Tibial nerve (tissue), 4 donors: Measurements from ENCODE around the gene SMARCA2. TPM values are rescaled to one million over a fixed set of nuclear protein-coding genes. Genes with fewer than 3 reads are reported as not detected.
A peak's percentile ranks its signal among the peaks of the same experiment; 100 is the strongest.

ENCODE experiments used
- DNase-seq, 2 donors: peaks; one replicate each; pipeline ENCODE4 v3.0.0-alpha.2; 2019; ENCODE audit warnings: low spot score in 2 of 2
- H3K27ac ChIP-seq, 4 donors: fragments of 200-600 bp; sonication (generic) in 3 of 4; one replicate each; pipeline ENCODE4 v1.5.1; 2017 to 2019; ENCODE audit warnings: mild to moderate bottlenecking in 1 of 4
- H3K27me3 ChIP-seq, 2 donors: fragments of 200-600 bp; sonication (generic) in 1 of 2; one replicate each; pipeline versions ENCODE4 v1.5.1 to v1.6.0; 2017 to 2019
- H3K36me3 ChIP-seq, 3 donors: fragments of 200-600 bp; sonication (generic); one replicate each; pipeline ENCODE4 v1.5.1; 2018 to 2019
- H3K4me1 ChIP-seq, 4 donors: fragments of 200-600 bp; sonication (generic) in 3 of 4; one replicate each; pipeline ENCODE4 v1.5.1; 2017 to 2019
- H3K4me3 ChIP-seq, 4 donors: fragments of 200-600 bp; sonication (generic) in 3 of 4; one replicate each; pipeline ENCODE4 v1.5.1; 2017 to 2019; ENCODE audit warnings: mild to moderate bottlenecking in 1 of 4, moderate library complexity in 1 of 4
- H3K9me3 ChIP-seq, 4 donors: fragments of 200-600 bp; sonication (generic) in 3 of 4; one replicate each; pipeline ENCODE4 v1.5.1; 2017 to 2019
- CTCF ChIP-seq, 5 experiments: fragments of 200-600 bp in 3 of 5; fragments of 450-650 bp in 2 of 5; sonication (generic) in 3 of 5; IDR thresholded peaks; one replicate each; pipeline ENCODE4 v1.5.1; 2016 to 2019; ENCODE audit warnings: antibody characterized with exemption in 5 of 5, mild to moderate bottlenecking in 3 of 5, moderate library complexity in 2 of 5
- EP300 ChIP-seq, 2 donors: sonication (generic); formaldehyde crosslinking; IDR thresholded peaks; one replicate each; pipeline ENCODE4 v1.6.1; 2017; ENCODE audit warnings: antibody characterized with exemption in 2 of 2, mild to moderate bottlenecking in 1 of 2
- POLR2A ChIP-seq, 2 donors: fragments of 450-650 bp; IDR thresholded peaks; one replicate each; pipeline ENCODE4 v1.6.1; 2017; ENCODE audit warnings: antibody characterized with exemption in 2 of 2, mild to moderate bottlenecking in 2 of 2, moderate library complexity in 2 of 2
- WGBS, 2 donors: methylation state at CpG; one replicate each; pipeline ENCODE4 v1.1.5; 2018; 5-methylcytosine and 5-hydroxymethylcytosine counted together
- total RNA-seq, 4 donors: library from RNA; depleted of rRNA; stranded (reverse); fragments of >200 nt; gene quantifications; one replicate each; pipeline ENCODE4 v1.1.0, GENCODE V29; 2016

The SMARCA2 gene
- total RNA-seq, 4 donors from 2014 or later = 75.9 to 140 (median 119) TPM

- WGBS, 2 donors = 89 to 97% methylated on average over 5 of the region's 5 CpGs
- TF ChIP-seq CTCF (IDR thresholded peaks at IDR 0.05) (no peak), EP300 (IDR thresholded peaks at IDR 0.05) (no peak), POLR2A (IDR thresholded peaks at IDR 0.05) (no peak)
Measured at GRCh38 chr9:2047916-2048315, 32.8 kb downstream of the SMARCA2 start.

DNA sequence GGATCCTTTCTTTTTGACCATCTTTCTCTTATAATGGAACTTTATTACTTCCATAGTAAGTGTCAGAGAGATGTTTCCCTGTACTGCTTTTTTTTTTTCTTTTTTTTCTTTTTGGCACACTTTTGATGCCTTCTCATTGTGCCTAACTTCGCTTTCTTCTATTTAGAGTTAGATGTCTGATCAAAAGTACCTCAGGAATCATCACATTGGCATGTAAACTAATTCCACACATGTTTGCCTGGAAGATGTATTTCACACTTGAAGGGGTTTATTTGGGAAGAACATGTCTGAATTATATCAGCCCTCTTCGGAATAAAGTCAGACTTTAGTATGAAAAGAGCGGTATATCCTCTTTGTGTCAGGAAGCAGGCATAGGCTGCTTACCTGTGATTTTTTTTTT, 35.1 kb downstream of the SMARCA2 start:
- Histone ChIP-seq H3K27ac (no peak overlapping the region), H3K4me3 (no peak overlapping the region)

More at GRCh38 chr9:2047916-2048315, 32.8 kb downstream of the SMARCA2 start:
- H3K4me3 ChIP-seq = no peak overlapping the region
- no peaks in the 10 kb centered on the region for H3K27me3 ChIP-seq
- peaks cover 0 to 19% (median 0%) of the 10 kb centered on the region in 3 donors for H3K36me3 ChIP-seq
- no peaks in the 10 kb centered on the region for H3K9me3 ChIP-seq
- no peak for DNase-seq
- H3K4me1 ChIP-seq = peaks cover 0 to 2% (median 0%) of the 10 kb centered on the region in 4 donors
- H3K27ac ChIP-seq = no peak overlapping the region

DNA sequence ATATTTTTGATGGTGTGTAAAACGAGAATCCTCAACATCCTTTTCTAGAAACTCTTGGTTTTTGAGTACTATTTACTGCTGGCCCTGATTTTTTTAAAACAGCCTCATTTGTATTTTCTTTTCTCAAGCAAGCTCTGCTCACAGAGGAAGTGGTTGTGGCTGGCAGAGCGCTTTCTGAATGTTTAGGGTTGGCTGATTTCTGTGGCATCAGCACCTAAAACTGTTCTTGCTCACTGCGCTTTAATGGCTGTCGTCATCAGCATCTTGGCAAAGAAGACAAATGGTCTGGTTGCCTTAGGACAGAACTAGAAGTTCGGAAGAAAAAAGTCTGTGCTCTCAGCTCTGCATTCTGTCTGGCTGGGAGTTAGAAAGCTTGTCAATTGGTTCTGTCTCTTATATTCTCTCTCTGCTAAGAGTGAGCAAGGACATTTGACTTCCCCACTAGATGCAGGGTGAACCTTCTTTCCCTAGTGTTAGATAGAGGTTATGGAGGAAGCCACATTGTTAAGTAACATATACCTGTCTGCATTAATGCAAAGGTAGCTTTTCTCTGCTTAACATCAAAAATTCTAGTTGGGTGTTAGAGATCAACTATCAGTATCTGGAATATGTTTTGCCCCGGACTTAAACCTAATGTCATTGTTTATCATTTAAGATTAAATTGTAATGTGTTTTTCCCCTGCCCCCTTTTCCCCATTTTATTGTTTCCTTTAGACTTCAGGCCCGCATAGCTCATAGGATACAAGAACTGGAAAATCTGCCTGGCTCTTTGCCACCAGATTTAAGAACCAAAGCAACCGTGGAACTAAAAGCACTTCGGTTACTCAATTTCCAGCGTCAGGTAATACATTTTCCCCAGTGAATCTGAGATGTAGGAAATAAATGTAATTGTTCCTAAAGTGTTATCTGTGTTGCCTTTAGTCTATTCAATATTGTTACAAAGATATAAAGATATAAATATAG, 39.0 kb downstream of the SMARCA2 start:
- Histone ChIP-seq H3K4me3 (no peak overlapping the region), H3K27me3 (no peaks in the 10 kb centered on the region), H3K9me3 (no peaks in the 10 kb centered on the region), H3K4me1 (peaks cover 0 to 5% (median 0%) of the 10 kb centered on the region in 4 donors), H3K27ac (no peak overlapping the region), H3K36me3 (peaks cover 0 to 25% (median 6%) of the 10 kb centered on the region in 3 donors)
- DNase-seq = peak in 1 of 2 donors; percentile 8
- TF ChIP-seq EP300 (IDR thresholded peaks at IDR 0.05) = peak in 1 of 2 donors; percentile 37
- no peak for TF ChIP-seq CTCF (IDR thresholded peaks at IDR 0.05)
- no peak for TF ChIP-seq POLR2A (IDR thresholded peaks at IDR 0.05)
- 63 to 69% methylated on average over 10 of the region's 10 CpGs for WGBS, 2 donors

More for the DNA sequence above, 35.1 kb downstream of the SMARCA2 start:
- Histone ChIP-seq H3K4me1 (peaks cover 0 to 5% (median 0%) of the 10 kb centered on the region in 4 donors), H3K27me3 (no peaks in the 10 kb centered on the region), H3K9me3 (no peaks in the 10 kb centered on the region), H3K36me3 (peaks cover 0 to 10% (median 0%) of the 10 kb centered on the region in 3 donors)
- TF ChIP-seq POLR2A (IDR thresholded peaks at IDR 0.05) (no peak), EP300 (IDR thresholded peaks at IDR 0.05) (no peak), CTCF (IDR thresholded peaks at IDR 0.05) (no peak)
- 93 to 96% methylated on average over 3 of the region's 3 CpGs for WGBS, 2 donors
- DNase-seq = no peak

- H3K36me3 ChIP-seq = peaks cover 0 to 32% (median 6%) of the 10 kb centered on the region in 3 donors
- H3K27ac ChIP-seq = no peak overlapping the region
- no peak for DNase-seq
- WGBS, 2 donors = 85 to 92% methylated on average over 6 of the region's 6 CpGs
- TF ChIP-seq EP300 (IDR thresholded peaks at IDR 0.05) = no peak
- TF ChIP-seq POLR2A (IDR thresholded peaks at IDR 0.05) = no peak
- no peak for TF ChIP-seq CTCF (IDR thresholded peaks at IDR 0.05)
- no peak overlapping the region for H3K4me3 ChIP-seq
- H3K27me3 ChIP-seq = no peaks in the 10 kb centered on the region
- no peaks in the 10 kb centered on the region for H3K9me3 ChIP-seq
- H3K4me1 ChIP-seq = peaks cover 0 to 5% (median 0%) of the 10 kb centered on the region in 4 donors
Measured at GRCh38 chr9:2055203-2055658, 40.1 kb downstream of the SMARCA2 start.
